Heart left ventricle (tissue), 13 donors: ENCODE measurements around the gene RBM33.

Experiments
- CTCF ChIP-seq, 12 donors: fragments of 200-600 bp; sonication (generic) in 4 of 12; IDR thresholded peaks; one replicate each; pipeline versions ENCODE4 v1.5.0 to v1.8.0; 2018 to 2022; ENCODE audit warnings: antibody characterized with exemption in 12 of 12, mild to moderate bottlenecking in 5 of 12
- POLR2A ChIP-seq, 2 donors: fragments of 450-650 bp; IDR thresholded peaks; one replicate each; pipeline ENCODE4 v1.6.1; 2017; ENCODE audit warnings: antibody characterized with exemption in 2 of 2, mild to moderate bottlenecking in 2 of 2, moderate library complexity in 2 of 2
- donor health status: ischemic (EF 13 %, LVEDD 7.1; RV severe dilation, severe dysfunction).
- donor health status: DM: no; HTN: yes; CAD: no.
- donor health status: DM: no; HTN: no; CAD: no.
- donor health status: ischemic (EF 25% LVEDD 6.9; RV normal size, moderate dysfunction).
- donor health status: ischemic (EF 25% LVEDD 5.7; RV mildly dilated, moderate dysfunction).
- donor health status: ischemic (EF 35%, LVEDD 5.7; RV mildly dilated, moderate dysfunction).
- donor health status: nonischemic (EF 11% LVEDD 7.7; RV severe dilation, severe dysfunction).
- donor health status: DM: yes; HTN: yes; CAD: no.
- donor health status: PGD.
- donor health status: ischemic (EF 29% LVEDD 5.4; RV normal size, mild dysfunction).
- donor health status: nonischemic (EF 23%, LVEDD 6.1; RV moderate dilation, normal function).

GRCh38 chr7:155647734-155648133, 3.3 kb downstream of the RBM33 start:
- TF ChIP-seq CTCF (IDR thresholded peaks at IDR 0.05) (no peak), POLR2A (IDR thresholded peaks at IDR 0.05) (no peak)
